Left forelimb (tissue), 1 donor: Measurements from ENCODE around the gene PCDHB11.
"Not testable (repeated sequence)": the region's sequence is repeated elsewhere in the genome, so short reads cannot be mapped to it uniquely, and the experiment has no call there.

ENCODE experiments used
- DNase-seq: peaks from one replicate; pipeline ENCODE4 v3.0.0-alpha.2; 2018; ENCODE audit warnings: low spot score

The PCDHB11 gene

GRCh38 chr5:141241496-141241895 lies 42.1 kb downstream of the PCDHB11 start:
- no peak for DNase-seq

DNA sequence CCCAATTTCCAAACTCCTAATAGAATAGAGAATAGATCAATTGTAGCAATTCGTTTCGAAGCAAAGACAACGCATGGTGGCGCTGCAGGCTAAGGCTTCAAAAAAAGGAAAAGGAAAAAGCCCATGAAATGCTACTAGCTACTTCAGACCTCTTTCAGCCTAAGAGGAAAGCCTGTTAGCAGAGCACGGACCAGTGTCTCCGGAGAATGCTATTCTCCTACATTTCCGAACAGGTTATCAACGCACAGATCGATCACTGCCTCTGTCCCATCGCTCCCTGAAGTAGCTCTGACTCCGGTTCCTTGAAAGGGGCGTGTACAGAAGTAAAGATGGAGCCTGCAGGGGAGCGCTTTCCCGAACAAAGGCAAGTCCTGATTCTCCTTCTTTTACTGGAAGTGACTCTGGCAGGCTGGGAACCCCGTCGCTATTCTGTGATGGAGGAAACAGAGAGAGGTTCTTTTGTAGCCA lies 45.9 kb downstream of the PCDHB11 start, which contains the start of gene PCDHB15:
TSS of gene PCDHB15 (plus strand) at position 146 of the 468 bp plus-strand sequence. CDS start at position 330, 184 bp downstream.
- DNase-seq, result no peak

DNA sequence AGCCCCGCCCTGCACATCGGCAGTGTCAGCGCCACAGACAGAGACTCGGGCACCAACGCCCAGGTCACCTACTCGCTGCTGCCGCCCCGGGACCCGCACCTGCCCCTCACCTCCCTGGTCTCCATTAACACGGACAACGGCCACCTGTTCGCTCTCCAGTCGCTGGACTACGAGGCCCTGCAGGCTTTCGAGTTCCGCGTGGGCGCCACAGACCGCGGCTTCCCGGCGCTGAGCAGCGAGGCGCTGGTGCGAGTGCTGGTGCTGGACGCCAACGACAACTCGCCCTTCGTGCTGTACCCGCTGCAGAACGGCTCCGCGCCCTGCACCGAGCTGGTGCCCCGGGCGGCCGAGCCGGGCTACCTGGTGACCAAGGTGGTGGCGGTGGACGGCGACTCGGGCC lies 47.5 kb downstream of the PCDHB11 start:
- not testable (repeated sequence) for DNase-seq

DNA sequence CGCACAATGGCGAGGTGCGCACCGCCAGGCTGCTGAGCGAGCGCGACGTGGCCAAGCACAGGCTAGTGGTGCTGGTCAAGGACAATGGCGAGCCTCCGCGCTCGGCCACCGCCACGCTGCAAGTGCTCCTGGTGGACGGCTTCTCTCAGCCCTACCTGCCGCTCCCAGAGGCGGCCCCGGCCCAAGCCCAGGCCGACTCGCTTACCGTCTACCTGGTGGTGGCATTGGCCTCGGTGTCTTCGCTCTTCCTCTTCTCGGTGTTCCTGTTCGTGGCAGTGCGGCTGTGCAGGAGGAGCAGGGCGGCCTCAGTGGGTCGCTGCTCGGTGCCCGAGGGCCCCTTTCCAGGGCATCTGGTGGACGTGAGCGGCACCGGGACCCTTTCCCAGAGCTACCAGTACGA lies 48.0 kb downstream of the PCDHB11 start:
- DNase-seq, result not testable (repeated sequence)

GRCh38 chr5:141250576-141250975 lies 51.1 kb downstream of the PCDHB11 start:
- DNase-seq, result no peak
